DMS153 treated with DMSO at 0.1 percent for 48 hours (cell line): ENCODE results near the gene ZNF236.
"Not testable (repeated sequence)": the region's sequence is repeated elsewhere in the genome, so short reads cannot be mapped to it uniquely, and the experiment has no call there.

Experiments
- DNase-seq: peaks from one replicate; lab custom pipeline; 2025; ENCODE audit not compliant: unreplicated experiment; lab: John Stamatoyannopoulos, UW

The ZNF236 gene

GRCh38 chr18:77001979-77002378 lies 179.6 kb downstream of the ZNF236 start:
- no peak for DNase-seq

- DNase-seq: no peak
Observed at GRCh38 chr18:77002496-77002895, 180.1 kb downstream of the ZNF236 start.

GRCh38 chr18:77003316-77003715 lies 181.0 kb downstream of the ZNF236 start:
- DNase-seq: no peak

GRCh38 chr18:77004555-77005380 lies 182.4 kb downstream of the ZNF236 start:
- no peak for DNase-seq

GRCh38 chr18:77005651-77006195 lies 183.4 kb downstream of the ZNF236 start:
- no peak for DNase-seq

- DNase-seq: no peak
Observed at GRCh38 chr18:77006305-77007175, 184.2 kb downstream of the ZNF236 start.

- DNase-seq: no peak
Observed at GRCh38 chr18:77007251-77007650, 184.9 kb downstream of the ZNF236 start.

- no peak for DNase-seq
Observed at GRCh38 chr18:77008006-77008405, 185.6 kb downstream of the ZNF236 start.

GRCh38 chr18:77008576-77009315 lies 186.4 kb downstream of the ZNF236 start:
- DNase-seq: no peak

GRCh38 chr18:77009675-77010074 lies 187.3 kb downstream of the ZNF236 start:
- no peak for DNase-seq

GRCh38 chr18:77012120-77012519 lies 189.8 kb downstream of the ZNF236 start:
- no peak for DNase-seq

GRCh38 chr18:77012806-77013541 lies 190.6 kb downstream of the ZNF236 start:
- no peak for DNase-seq

GRCh38 chr18:77013811-77014521 lies 191.6 kb downstream of the ZNF236 start:
- no peak for DNase-seq

- DNase-seq: no peak
Observed at GRCh38 chr18:77014538-77014937, 192.2 kb downstream of the ZNF236 start.

- DNase-seq: no peak
Observed at GRCh38 chr18:77015169-77015568, 192.8 kb downstream of the ZNF236 start.

GRCh38 chr18:77015771-77016710 lies 193.7 kb downstream of the ZNF236 start:
- no peak for DNase-seq

GRCh38 chr18:77016936-77017335 lies 194.6 kb downstream of the ZNF236 start:
- no peak for DNase-seq

GRCh38 chr18:77017355-77017754 lies 195.0 kb downstream of the ZNF236 start:
- no peak for DNase-seq

GRCh38 chr18:77018650-77019049 lies 196.3 kb downstream of the ZNF236 start:
- DNase-seq: not testable (repeated sequence)
